Esophagus squamous epithelium (tissue), 4 donors: ENCODE data around the gene SNX7.

Experiments
- CTCF ChIP-seq, 6 experiments: fragments of 450-650 bp in 4 of 6; fragments of 200-600 bp in 2 of 6; sonication (generic) in 2 of 6; IDR thresholded peaks; one replicate each; pipeline ENCODE4 v1.5.1; 2016 to 2019; ENCODE audit warnings: antibody characterized with exemption in 6 of 6, mild to moderate bottlenecking in 4 of 6, moderate library complexity in 4 of 6
- POLR2A ChIP-seq, 4 donors: fragments of 450-650 bp; IDR thresholded peaks; one replicate each; pipeline ENCODE4 v1.6.1; 2017; ENCODE audit warnings: antibody characterized with exemption in 4 of 4, mild to moderate bottlenecking in 4 of 4, moderate library complexity in 3 of 4

- no peak for TF ChIP-seq CTCF (IDR thresholded peaks at IDR 0.05)
- TF ChIP-seq POLR2A (IDR thresholded peaks at IDR 0.05) = no peak
Measured at GRCh38 chr1:98688110-98688739, 26.7 kb downstream of the SNX7 start.
